Esophagus squamous epithelium (tissue), 4 donors: ENCODE results near the gene ZNF277.

ENCODE experiments used
- CTCF ChIP-seq, 6 experiments: fragments of 450-650 bp in 4 of 6; fragments of 200-600 bp in 2 of 6; sonication (generic) in 2 of 6; IDR thresholded peaks; one replicate each; pipeline ENCODE4 v1.5.1; 2016 to 2019; ENCODE audit warnings: antibody characterized with exemption in 6 of 6, mild to moderate bottlenecking in 4 of 6, moderate library complexity in 4 of 6
- POLR2A ChIP-seq, 4 donors: fragments of 450-650 bp; IDR thresholded peaks; one replicate each; pipeline ENCODE4 v1.6.1; 2017; ENCODE audit warnings: antibody characterized with exemption in 4 of 4, mild to moderate bottlenecking in 4 of 4, moderate library complexity in 3 of 4

DNA sequence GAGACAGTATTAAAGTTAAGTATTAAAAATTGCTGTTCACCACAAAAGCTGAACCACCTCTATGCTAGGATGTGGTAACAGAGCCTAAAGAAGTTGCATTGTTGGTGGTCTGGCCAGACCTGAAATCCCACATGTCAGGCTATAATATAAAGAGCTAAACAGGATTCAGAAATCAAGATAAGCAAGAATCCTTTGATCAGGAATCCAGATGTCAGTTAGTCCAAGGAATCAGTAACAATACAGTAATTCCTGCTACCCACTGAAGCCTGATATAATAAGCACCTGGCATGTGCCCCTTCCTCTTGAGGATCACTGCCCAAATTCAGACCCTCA, 48.9 kb downstream of the ZNF277 start:
- TF ChIP-seq CTCF (IDR thresholded peaks at IDR 0.05) (no peak), POLR2A (IDR thresholded peaks at IDR 0.05) (no peak)
